ENCODE data around the gene ENG.

Gene ENG

GRCh38 chr9:127812011-127812410, 42.4 kb downstream of the ENG start:
- DNase-seq: no peak

GRCh38 chr9:127810378-127811187, 43.9 kb downstream of the ENG start:
- DNase-seq: no peak

DNA sequence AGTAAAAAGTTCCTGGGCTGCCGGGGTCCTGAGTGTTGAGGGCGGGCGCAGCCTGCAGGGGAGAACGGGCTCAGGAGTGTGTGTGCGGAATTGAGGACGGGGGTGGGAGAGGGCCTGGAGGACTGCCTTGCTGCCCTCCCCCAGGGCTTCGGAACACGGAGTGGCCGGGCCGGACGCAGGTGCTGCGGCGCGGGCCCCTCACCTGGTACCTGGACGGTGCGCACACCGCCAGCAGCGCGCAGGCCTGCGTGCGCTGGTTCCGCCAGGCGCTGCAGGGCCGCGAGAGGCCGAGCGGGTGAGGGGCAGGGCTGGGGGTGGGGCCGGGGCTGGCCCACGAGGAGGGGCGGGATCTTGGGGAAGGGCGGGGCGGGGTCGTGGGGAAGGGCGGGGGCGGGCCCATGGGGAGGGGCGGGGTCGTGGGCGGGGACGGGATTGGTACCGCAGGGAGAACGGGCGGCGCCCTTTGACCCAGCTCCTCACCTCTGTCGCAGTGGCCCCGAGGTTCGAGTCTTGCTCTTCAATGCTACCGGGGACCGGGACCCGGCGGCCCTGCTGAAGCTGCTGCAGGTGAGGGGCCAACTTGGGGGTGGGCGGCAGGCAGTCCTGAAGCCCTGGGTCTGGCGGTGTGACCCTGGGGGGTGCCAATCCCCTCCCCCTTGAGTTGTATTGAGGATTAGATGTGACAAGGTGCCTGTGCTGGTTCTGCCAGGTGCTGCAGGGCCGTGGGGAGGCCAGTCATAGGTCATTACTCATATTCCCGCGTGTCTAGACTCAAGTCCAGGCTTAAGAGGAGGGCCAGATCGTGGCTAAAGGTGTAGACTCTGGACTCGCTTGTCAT, 44.7 kb downstream of the ENG start:
- no peak for DNase-seq

- DNase-seq: no peak
Observed at GRCh38 chr9:127809002-127809539, 45.4 kb downstream of the ENG start.

DNA sequence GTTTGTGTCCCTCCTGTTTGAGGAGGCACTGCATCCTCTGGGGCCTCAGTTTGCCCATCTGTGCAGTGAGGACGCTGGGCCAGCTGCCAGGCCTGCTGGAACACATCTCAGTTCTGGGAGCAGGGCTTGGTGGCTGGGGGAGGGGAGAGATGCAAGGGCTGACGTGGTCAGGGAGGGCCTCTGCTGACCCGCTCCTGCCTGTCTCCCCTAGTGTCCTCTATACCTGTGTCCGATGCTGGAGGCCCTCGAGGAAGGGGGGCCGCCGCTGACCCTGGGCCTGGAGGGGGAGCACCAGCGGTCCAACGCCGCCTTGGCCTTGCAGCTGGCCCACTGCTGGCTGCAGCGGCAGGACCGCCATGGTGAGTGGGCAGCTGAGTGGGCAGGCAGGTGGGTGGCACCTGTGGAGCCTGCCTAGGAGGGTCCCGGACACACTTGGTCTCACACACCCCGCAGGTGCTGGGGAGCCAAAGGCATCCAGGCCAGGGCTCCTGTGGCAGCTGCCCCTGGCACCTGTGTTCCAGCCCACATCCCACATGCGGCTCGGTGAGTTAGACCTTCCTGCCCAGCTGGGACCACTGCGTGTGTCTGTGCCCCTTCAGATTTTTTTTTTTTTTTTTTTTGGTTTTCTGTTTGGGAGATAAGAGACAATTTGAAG, 46.0 kb downstream of the ENG start:
- DNase-seq: no peak

GRCh38 chr9:127806871-127807270, 47.6 kb downstream of the ENG start:
- no peak for DNase-seq

DNA sequence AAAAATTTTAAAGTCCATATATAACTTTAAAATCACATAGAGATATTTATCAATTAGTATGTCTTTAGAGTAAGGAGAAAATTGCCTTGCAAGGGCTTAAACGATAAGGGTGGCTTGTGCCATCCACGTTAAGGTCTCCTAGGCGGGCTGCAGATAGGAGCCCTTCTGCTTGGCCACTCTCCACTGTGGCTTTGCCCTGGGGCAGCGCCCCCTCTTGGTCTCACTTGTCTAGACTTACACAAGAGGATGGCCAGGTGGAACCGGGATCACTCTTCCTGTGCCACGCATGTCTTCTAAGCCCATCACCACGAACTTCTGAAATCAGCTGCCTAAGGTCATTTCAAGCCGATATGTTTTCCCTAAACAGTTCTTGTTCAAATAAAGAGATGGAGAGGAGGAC, 48.8 kb downstream of the ENG start:
- DNase-seq: no peak

DNA sequence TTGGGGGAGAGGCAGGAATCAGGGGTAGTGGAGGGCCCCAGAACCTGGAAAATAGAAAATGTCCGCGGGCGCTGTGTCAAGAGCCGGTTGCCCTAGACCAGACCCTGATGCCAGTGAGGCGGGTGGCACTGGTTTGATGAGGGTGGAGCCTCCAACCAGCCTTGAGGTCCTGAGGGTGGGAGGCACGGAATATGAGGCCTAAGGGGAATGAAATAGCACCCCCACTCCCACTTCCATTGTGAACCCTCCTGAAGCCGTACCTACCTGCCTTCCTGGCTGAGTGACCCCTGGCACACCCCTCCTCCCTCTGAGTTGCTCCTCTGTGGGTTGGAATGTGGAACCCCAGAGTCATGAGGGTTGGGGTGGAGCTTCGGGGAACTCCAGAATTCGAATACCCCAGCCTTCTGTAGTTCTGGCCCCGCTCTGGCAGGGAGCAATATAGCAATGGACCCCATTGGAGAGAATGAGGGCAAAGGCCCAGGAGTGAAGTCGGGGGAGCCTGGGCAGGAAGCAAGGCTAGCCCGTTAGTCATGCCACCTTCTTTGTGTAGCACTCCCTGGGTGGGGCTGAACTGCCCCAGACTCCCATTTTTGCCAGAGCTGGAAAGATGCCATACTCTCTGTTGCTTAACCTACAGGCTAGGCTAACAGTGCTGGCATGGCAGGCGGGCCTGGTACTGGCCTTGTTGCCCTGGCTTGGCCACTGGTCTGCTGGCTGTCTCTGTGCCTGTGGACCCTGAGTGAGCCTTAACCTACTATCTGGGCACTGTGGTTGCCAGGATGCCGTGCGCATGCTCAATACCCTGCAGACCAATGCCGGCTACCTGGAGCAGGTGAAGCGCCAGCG, 50.7 kb downstream of the ENG start:
- no peak for DNase-seq

GRCh38 chr9:127802576-127803443, 51.6 kb downstream of the ENG start, which contains the start of gene FPGS:
FPGS (plus strand) TSS chr9:127802882; CDS start chr9:127802925, 43 bp downstream.
- peak; percentile 87 for DNase-seq

DNA sequence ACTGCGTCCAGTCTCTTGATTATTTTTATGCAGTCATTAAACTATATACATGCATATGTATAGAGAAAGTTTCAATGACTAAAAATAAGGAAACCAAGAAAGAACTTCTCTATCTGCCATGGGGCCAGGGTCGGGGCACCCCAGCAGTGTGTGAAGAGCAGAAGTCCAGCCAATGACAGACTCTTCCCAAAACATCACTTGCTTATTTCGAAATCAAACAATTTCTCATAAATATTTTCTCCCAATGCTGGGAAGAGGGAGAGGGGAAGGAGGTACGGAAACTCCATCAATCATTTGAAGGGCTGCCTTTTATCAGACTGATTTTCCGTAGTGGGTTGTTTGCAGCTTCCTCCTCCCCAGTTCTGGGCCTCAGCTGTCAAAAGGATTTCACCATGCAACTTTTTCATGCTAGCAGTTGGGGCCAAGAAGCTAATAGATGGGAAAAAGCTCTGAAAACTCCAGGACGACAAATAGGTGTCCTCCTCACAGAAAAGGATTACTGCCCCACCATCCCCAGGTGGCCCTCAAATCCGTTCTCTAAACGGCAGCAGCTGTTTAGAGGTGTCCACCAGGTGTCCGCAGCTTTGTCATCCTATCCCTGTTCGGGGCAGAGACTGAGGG, 52.4 kb downstream of the ENG start:
- no peak for DNase-seq

- peak; percentile 63 for DNase-seq
Observed at GRCh38 chr9:127796852-127797370, 57.5 kb downstream of the ENG start.

DNA sequence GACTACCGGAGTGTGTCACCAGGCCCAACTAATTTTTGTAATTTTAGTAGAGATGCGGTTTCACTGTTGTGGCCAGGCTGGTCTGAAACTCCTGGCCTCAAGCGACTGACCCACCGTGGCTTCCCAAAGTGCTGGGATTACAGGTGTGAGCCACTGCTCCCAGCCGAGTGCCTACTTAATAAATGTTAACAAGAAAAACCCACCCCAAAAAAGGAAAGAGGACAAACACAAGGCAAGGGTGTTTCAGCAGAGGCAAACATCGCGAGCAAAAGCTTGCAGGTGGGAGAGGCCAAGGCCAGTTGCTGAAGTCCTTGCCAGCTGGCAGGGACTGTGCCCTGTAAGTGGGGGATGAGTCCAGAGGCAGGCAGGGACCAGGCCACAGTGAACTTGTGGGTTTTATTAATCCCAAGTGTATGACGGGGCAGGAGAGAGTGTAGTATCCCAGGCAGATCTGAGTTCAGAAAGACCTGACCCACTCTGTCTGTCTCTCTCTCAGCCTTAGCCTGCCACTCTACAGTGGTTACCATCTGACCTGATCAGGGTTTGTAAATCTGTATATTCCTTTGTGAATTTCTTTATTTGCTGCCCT, 58.1 kb downstream of the ENG start:
- DNase-seq: peak; percentile 45

DNA sequence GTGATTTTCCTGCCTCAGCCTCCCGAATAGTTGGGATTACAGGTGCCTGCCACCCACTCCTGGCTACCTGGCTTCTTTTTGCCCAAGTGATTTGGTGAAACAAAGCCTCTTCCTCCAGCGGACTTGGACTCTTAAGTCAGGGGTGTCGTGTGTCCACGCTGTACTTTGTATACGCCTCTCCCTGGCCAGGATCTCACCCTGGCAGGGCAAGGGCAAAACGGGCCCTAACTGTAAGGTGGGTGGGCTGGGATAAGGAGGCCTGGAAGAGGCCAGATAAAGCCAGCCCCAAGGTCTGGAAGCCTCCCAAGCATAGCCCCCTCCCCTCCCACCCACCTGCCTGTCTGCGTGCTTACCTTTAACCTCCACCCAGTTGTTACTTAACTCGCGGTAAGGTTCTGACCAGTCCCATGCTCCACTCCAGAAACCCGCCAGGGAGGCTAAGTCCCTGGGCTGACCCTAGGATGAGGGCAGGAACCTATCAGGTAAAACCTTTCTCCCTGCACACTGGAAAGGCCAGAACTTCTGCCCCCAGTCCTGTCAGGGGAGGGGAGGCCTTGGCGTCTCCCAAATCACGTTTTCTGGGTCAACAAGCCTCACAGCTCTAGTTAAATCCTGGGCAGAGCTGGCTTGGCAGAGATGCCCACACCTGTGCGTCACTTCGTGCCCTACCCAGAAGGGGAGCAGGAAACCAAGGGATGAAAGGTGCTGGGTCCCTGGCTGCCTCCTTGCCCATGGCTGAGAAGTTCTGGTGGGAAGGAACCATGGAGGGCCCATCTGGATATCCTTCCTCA, 60.3 kb downstream of the ENG start:
- no peak for DNase-seq

GRCh38 chr9:127793093-127793708, 61.3 kb downstream of the ENG start:
- no peak for DNase-seq

- no peak for DNase-seq
Observed at GRCh38 chr9:127792417-127793031, 61.9 kb downstream of the ENG start.

- no peak for DNase-seq
Observed at GRCh38 chr9:127791085-127791484, 63.4 kb downstream of the ENG start.

GRCh38 chr9:127790094-127790855, 64.2 kb downstream of the ENG start:
- DNase-seq: no peak
